Stimulated activated CD4-positive, alpha-beta T cell treated with anti-CD3 and anti-CD28 coated beads, Interleukin-15, amount 100 ng/mL, for 1 hour (primary cell): Measurements from ENCODE around the gene NOTCH2NLA.
"Not testable (repeated sequence)": the region's sequence is repeated elsewhere in the genome, so short reads cannot be mapped to it uniquely, and the experiment has no call there.

Experiments used
- DNase-seq, 2 donors: peaks; one replicate each; pipeline ENCODE4 v3.0.0-alpha.2; 2020; ENCODE audit warnings: low read depth in 1 of 2, low spot score in 1 of 2

The NOTCH2NLA gene

GRCh38 chr1:146167740-146168139 lies 61.1 kb downstream of the NOTCH2NLA start:
- DNase-seq, result not testable (repeated sequence)

GRCh38 chr1:146167273-146167672 lies 61.5 kb downstream of the NOTCH2NLA start:
- DNase-seq, result not testable (repeated sequence)

- DNase-seq, result not testable (repeated sequence)
These were observed 84.4 kb downstream of the NOTCH2NLA start, which contains the start of gene NBPF10 for GRCh38 chr1:146144465-146144864. TSS of gene NBPF10 (minus strand) at chr1:146144804. CDS start at chr1:146144769, 35 bp downstream.
